Right hindlimb (tissue), 1 donor: ENCODE measurements around the gene RABL2A.
"Not testable (repeated sequence)": the region's sequence is repeated elsewhere in the genome, so short reads cannot be mapped to it uniquely, and the experiment has no call there.

ENCODE experiments used
- DNase-seq: peaks from one replicate; pipeline ENCODE4 v3.0.0-alpha.2; 2018

Gene RABL2A

GRCh38 chr2:113626616-113627330 lies at the start of gene RABL2A:
TSS of gene RABL2A (plus strand) at chr2:113627266. CDS start at chr2:113628607, 1,341 bp downstream.
- DNase-seq = peak; percentile 88

- not testable (repeated sequence) for DNase-seq
Observed at GRCh38 chr2:113578508-113578907, 48.6 kb upstream of the RABL2A start.

GRCh38 chr2:113582473-113582872 lies 44.6 kb upstream of the RABL2A start:
- DNase-seq = not testable (repeated sequence)

- peak; percentile 87 for DNase-seq
Observed at GRCh38 chr2:113583521-113584225, 43.4 kb upstream of the RABL2A start.

- not testable (repeated sequence) for DNase-seq
Observed at GRCh38 chr2:113584311-113585092, 42.6 kb upstream of the RABL2A start.

- DNase-seq = peak; percentile 51
Observed at GRCh38 chr2:113587201-113587600, 39.9 kb upstream of the RABL2A start.

- not testable (repeated sequence) for DNase-seq
Observed at GRCh38 chr2:113589591-113589990, 37.5 kb upstream of the RABL2A start.

- DNase-seq = not testable (repeated sequence)
Observed at GRCh38 chr2:113591926-113592325, 35.1 kb upstream of the RABL2A start.

- DNase-seq = not testable (repeated sequence)
Observed at GRCh38 chr2:113593280-113593679, 33.8 kb upstream of the RABL2A start.

- not testable (repeated sequence) for DNase-seq
Observed at GRCh38 chr2:113595725-113596124, 31.3 kb upstream of the RABL2A start.

GRCh38 chr2:113597164-113597563 lies 29.9 kb upstream of the RABL2A start:
- not testable (repeated sequence) for DNase-seq

GRCh38 chr2:113597572-113597971 lies 29.5 kb upstream of the RABL2A start:
- DNase-seq = not testable (repeated sequence)

GRCh38 chr2:113598180-113598579 lies 28.9 kb upstream of the RABL2A start:
- not testable (repeated sequence) for DNase-seq

- DNase-seq = not testable (repeated sequence)
Observed at GRCh38 chr2:113598738-113599137, 28.3 kb upstream of the RABL2A start.

GRCh38 chr2:113599208-113599607 lies 27.9 kb upstream of the RABL2A start:
- not testable (repeated sequence) for DNase-seq

GRCh38 chr2:113602040-113602769 lies 24.9 kb upstream of the RABL2A start:
- peak; percentile 30 for DNase-seq

GRCh38 chr2:113602869-113603466 lies 24.1 kb upstream of the RABL2A start:
- DNase-seq = no peak

- peak; percentile 92 for DNase-seq
Observed at GRCh38 chr2:113603467-113604084, 23.5 kb upstream of the RABL2A start.

- peak; percentile 94 for DNase-seq
Observed at GRCh38 chr2:113604085-113604477, 23.0 kb upstream of the RABL2A start.

- not testable (repeated sequence) for DNase-seq
Observed at GRCh38 chr2:113604661-113605060, 22.4 kb upstream of the RABL2A start.

- DNase-seq = not testable (repeated sequence)
Observed at GRCh38 chr2:113606036-113606435, 21.0 kb upstream of the RABL2A start.

- not testable (repeated sequence) for DNase-seq
Observed at GRCh38 chr2:113609822-113610221, 17.2 kb upstream of the RABL2A start.
